Measurements from ENCODE around the gene FAM210A. TPM values are rescaled to one million over a fixed set of nuclear protein-coding genes. Genes with fewer than 3 reads are reported as not detected.
A peak's percentile ranks its signal among the peaks of the same experiment; 100 is the strongest.
"Not testable (repeated sequence)": the region's sequence is repeated elsewhere in the genome, so short reads cannot be mapped to it uniquely, and the experiment has no call there.

The FAM210A gene
- 16.5 TPM for polyA plus RNA-seq

- Mint-ChIP-seq H3K4me3 (peak within 1 kb of the TSS; percentile 91 to 97 (median 96)), H3K4me1 (peaks cover 28 to 37% (median 33%) of the 10 kb centered on the region in 3 donors), H3K36me3 (peaks cover 2% of the 10 kb centered on the region), H3K27me3 (no peaks in the 10 kb centered on the region), H3K27ac (peak within 1 kb of the TSS; percentile 96 to 97 (median 97)), H3K9me3 (no peaks in the 10 kb centered on the region)
Measured at GRCh38 chr18:13726232-13726971, at the start of gene FAM210A, which contains the start of gene RNMT. FAM210A (minus strand) TSS chr18:13726558; CDS start chr18:13682077, 44,481 bp downstream. RNMT (plus strand) TSS chr18:13726673; CDS start chr18:13731518, 4,845 bp downstream.

GRCh38 chr18:13775058-13775457, 48.7 kb upstream of the FAM210A start:
- Mint-ChIP-seq H3K4me3 (no peak overlapping the region), H3K27ac (no peak overlapping the region), H3K27me3 (peaks cover 4% of the 10 kb centered on the region), H3K36me3 (no peaks in the 10 kb centered on the region), H3K9me3 (peaks cover 0 to 15% (median 14%) of the 10 kb centered on the region in 3 donors), H3K4me1 (no peaks in the 10 kb centered on the region)

GRCh38 chr18:13762690-13763439, 36.5 kb upstream of the FAM210A start:
- H3K4me3 Mint-ChIP-seq, result no peak overlapping the region
- no peak overlapping the region for H3K27ac Mint-ChIP-seq
- peaks cover under 1 to 30% (median 10%) of the 10 kb centered on the region in 3 donors for H3K9me3 Mint-ChIP-seq
- peaks cover 19% of the 10 kb centered on the region for H3K36me3 Mint-ChIP-seq
- no peaks in the 10 kb centered on the region for H3K4me1 Mint-ChIP-seq
- H3K27me3 Mint-ChIP-seq, result no peaks in the 10 kb centered on the region

GRCh38 chr18:13760047-13760446, 33.7 kb upstream of the FAM210A start:
- Mint-ChIP-seq H3K9me3 (peaks cover 0 to 13% (median 5%) of the 10 kb centered on the region in 3 donors), H3K4me1 (no peaks in the 10 kb centered on the region), H3K4me3 (no peak overlapping the region), H3K36me3 (peaks cover 42% of the 10 kb centered on the region), H3K27me3 (no peaks in the 10 kb centered on the region), H3K27ac (no peak overlapping the region)

GRCh38 chr18:13758622-13759021, 32.3 kb upstream of the FAM210A start:
- Mint-ChIP-seq H3K27me3 (no peaks in the 10 kb centered on the region), H3K4me1 (no peaks in the 10 kb centered on the region), H3K27ac (no peak overlapping the region), H3K9me3 (peaks cover 0 to 1% (median 0%) of the 10 kb centered on the region in 3 donors), H3K36me3 (peaks cover 46% of the 10 kb centered on the region), H3K4me3 (no peak overlapping the region)

GRCh38 chr18:13756671-13757070, 30.3 kb upstream of the FAM210A start:
- Mint-ChIP-seq H3K36me3 (peaks cover 46% of the 10 kb centered on the region), H3K4me1 (no peaks in the 10 kb centered on the region), H3K4me3 (no peak overlapping the region), H3K27ac (peak overlapping the region in 1 of 3 donors; percentile 64), H3K9me3 (no peaks in the 10 kb centered on the region), H3K27me3 (no peaks in the 10 kb centered on the region)

- H3K4me3 Mint-ChIP-seq, result no peak overlapping the region
- H3K36me3 Mint-ChIP-seq, result peaks cover 50% of the 10 kb centered on the region
- H3K27ac Mint-ChIP-seq, result peak overlapping the region in 1 of 3 donors; percentile 64
- no peaks in the 10 kb centered on the region for H3K27me3 Mint-ChIP-seq
- H3K9me3 Mint-ChIP-seq, result no peaks in the 10 kb centered on the region
- no peaks in the 10 kb centered on the region for H3K4me1 Mint-ChIP-seq
Measured at GRCh38 chr18:13756261-13756660, 29.9 kb upstream of the FAM210A start.

- H3K4me3 Mint-ChIP-seq, H3K4me1 Mint-ChIP-seq, H3K27me3 Mint-ChIP-seq, H3K9me3 Mint-ChIP-seq: not testable (repeated sequence)
- Mint-ChIP-seq H3K36me3 (peaks cover 50% of the 10 kb centered on the region), H3K27ac (peak overlapping the region in 1 of 3 donors; percentile 16)
Measured at GRCh38 chr18:13751599-13751998, 25.2 kb upstream of the FAM210A start.

- Mint-ChIP-seq H3K4me1 (peaks cover 0 to 3% (median 0%) of the 10 kb centered on the region in 3 donors), H3K27me3 (no peaks in the 10 kb centered on the region), H3K36me3 (peaks cover 27% of the 10 kb centered on the region), H3K9me3 (no peaks in the 10 kb centered on the region), H3K4me3 (no peak overlapping the region), H3K27ac (no peak overlapping the region)
Measured at GRCh38 chr18:13746633-13747032, 20.3 kb upstream of the FAM210A start.

GRCh38 chr18:13745696-13746095, 19.3 kb upstream of the FAM210A start:
- Mint-ChIP-seq H3K9me3 (no peaks in the 10 kb centered on the region), H3K27me3 (no peaks in the 10 kb centered on the region), H3K27ac (no peak overlapping the region), H3K4me3 (no peak overlapping the region), H3K4me1 (peaks cover 0 to 3% (median 0%) of the 10 kb centered on the region in 3 donors), H3K36me3 (peaks cover 18% of the 10 kb centered on the region)

- H3K9me3 Mint-ChIP-seq, result no peaks in the 10 kb centered on the region
- H3K27me3 Mint-ChIP-seq, result no peaks in the 10 kb centered on the region
- peaks cover 8% of the 10 kb centered on the region for H3K36me3 Mint-ChIP-seq
- peaks cover 1 to 5% (median 4%) of the 10 kb centered on the region in 3 donors for H3K4me1 Mint-ChIP-seq
- H3K4me3 Mint-ChIP-seq, result no peak overlapping the region
- no peak overlapping the region for H3K27ac Mint-ChIP-seq
Measured at GRCh38 chr18:13735681-13736080, 9.3 kb upstream of the FAM210A start.

GRCh38 chr18:13730481-13730880, 4.1 kb upstream of the FAM210A start:
- peak overlapping the region in 1 of 3 donors; percentile 34 for H3K27ac Mint-ChIP-seq
- H3K36me3 Mint-ChIP-seq, result peaks cover 5% of the 10 kb centered on the region
- no peaks in the 10 kb centered on the region for H3K27me3 Mint-ChIP-seq
- H3K9me3 Mint-ChIP-seq, result no peaks in the 10 kb centered on the region
- peaks cover 23 to 27% (median 23%) of the 10 kb centered on the region in 3 donors for H3K4me1 Mint-ChIP-seq
- H3K4me3 Mint-ChIP-seq, result peak overlapping the region in 1 of 4 donors; percentile 61

GRCh38 chr18:13726972-13727331, 594 bp upstream of the FAM210A start:
- H3K27me3 Mint-ChIP-seq, result no peaks in the 10 kb centered on the region
- peaks cover 31 to 40% (median 33%) of the 10 kb centered on the region in 3 donors for H3K4me1 Mint-ChIP-seq
- H3K36me3 Mint-ChIP-seq, result peaks cover 2% of the 10 kb centered on the region

GRCh38 chr18:13725566-13726231, 659 bp downstream of the FAM210A start:
- no peaks in the 10 kb centered on the region for H3K9me3 Mint-ChIP-seq
- peaks cover 27 to 36% (median 32%) of the 10 kb centered on the region in 3 donors for H3K4me1 Mint-ChIP-seq
- H3K36me3 Mint-ChIP-seq, result peaks cover 2% of the 10 kb centered on the region
- H3K27me3 Mint-ChIP-seq, result no peaks in the 10 kb centered on the region
- H3K27ac Mint-ChIP-seq, result peak overlapping the region; percentile 57 to 97 (median 96)
- H3K4me3 Mint-ChIP-seq, result peak overlapping the region; percentile 91 to 97 (median 96)

More at GRCh38 chr18:13726972-13727331, 594 bp upstream of the FAM210A start:
- peak overlapping the region; percentile 91 to 97 (median 96) for H3K4me3 Mint-ChIP-seq
- no peaks in the 10 kb centered on the region for H3K9me3 Mint-ChIP-seq
- peak overlapping the region; percentile 96 to 97 (median 97) for H3K27ac Mint-ChIP-seq

- Mint-ChIP-seq H3K9me3 (peaks cover 0 to 4% (median 2%) of the 10 kb centered on the region in 3 donors), H3K27me3 (no peaks in the 10 kb centered on the region), H3K4me3 (no peak overlapping the region), H3K4me1 (peaks cover 10 to 20% (median 17%) of the 10 kb centered on the region in 3 donors), H3K27ac (no peak overlapping the region), H3K36me3 (peaks cover 4% of the 10 kb centered on the region)
Measured at GRCh38 chr18:13720847-13721246, 5.5 kb downstream of the FAM210A start.
